HepG2 (cell line): Measurements from ENCODE around the gene KCTD18. TPM values are rescaled to one million over a fixed set of nuclear protein-coding genes. Genes with fewer than 3 reads are reported as not detected.

Source experiments
- ATAC-seq: fragments of 200-7000 bp; cut with Tn5 transposase; 3 replicates; pipeline ENCODE4 v1.9.1; 2020; ENCODE audit warnings: mild to moderate bottlenecking, moderate library complexity
- BruUV-seq: library from RNA; stranded (reverse); fragments of 400-500 nt; replicated peaks from 2 replicates; lab custom pipeline; 2021; lab: Mats Ljungman, UMichigan
- CTCF ChIA-PET: fragments of 300-600 bp; formaldehyde crosslinking; extraction: SDS; loops from one replicate; lab custom pipeline; 2021; ENCODE audit warnings: low total read pairs, inconsistent platforms, low intra/inter-chr PET ratio; lab: Yijun Ruan, JAX
- POLR2A ChIA-PET: fragments of 350-600 bp; sonication (Branson Sonifier 250); formaldehyde crosslinking; loops from one replicate; lab custom pipeline; 2020; ENCODE audit warnings: antibody characterized with exemption, inconsistent platforms; lab: Yijun Ruan, JAX
- DNase-seq: peaks from one replicate; pipeline ENCODE4 v3.0.0-alpha.2; 2015; ENCODE audit warnings: low spot score
- FAIRE-seq: peaks from 3 replicates; lab custom pipeline; 2011; peaks lifted over from hg19 to GRCh38; lab: Jason Lieb, UNC
- H2AFZ ChIP-seq: one replicate; pipeline ENCODE4 v1.6.1; 2011; ENCODE audit warnings: low read length, inconsistent platforms
- H3K27ac ChIP-seq: fragments of 300-600 bp; 3 replicates; pipeline ENCODE4 v1.8.0; 2011; ENCODE audit warnings: mixed run types, mild to moderate bottlenecking, mixed read lengths, low read length, inconsistent platforms; ENCODE audit not compliant: insufficient read depth; ENCODE audit errors: extremely low read length
- H3K27me3 ChIP-seq, 2 experiments: fragments of 200-600 bp in 1 of 2; 2 replicates in 1 of 2; 3 replicates in 1 of 2; pipeline versions ENCODE4 v1.6.0 to v1.8.0; 2011; ENCODE audit warnings: low read length in 2 of 2, mild to moderate bottlenecking in 2 of 2, moderate library complexity in 2 of 2, inconsistent platforms in 1 of 2; ENCODE audit not compliant: insufficient read depth in 2 of 2, control insufficient read depth in 1 of 2
- H3K36me3 ChIP-seq, 2 experiments: fragments of 200-600 bp in 1 of 2; replicated peaks in 1 of 2; 2 replicates in 1 of 2; 3 replicates in 1 of 2; pipeline versions ENCODE4 v1.5.1 to v1.8.0; 2011; ENCODE audit warnings: low read length in 2 of 2, inconsistent platforms in 1 of 2; ENCODE audit not compliant: insufficient read depth in 2 of 2, control insufficient read depth in 1 of 2
- H3K4me1 ChIP-seq: 2 replicates; pipeline ENCODE4 v1.5.1; 2012; ENCODE audit warnings: low read length, inconsistent platforms; ENCODE audit not compliant: insufficient read depth
- H3K4me2 ChIP-seq: 2 replicates; pipeline ENCODE4 v1.6.0; 2011; ENCODE audit warnings: low read depth, low read length, inconsistent platforms
- H3K4me3 ChIP-seq, 3 experiments: fragments of 200-600 bp in 1 of 3; sonication (generic), shearing (Covaris generic) in 1 of 3; replicated peaks in 1 of 3; 2 replicates each; pipeline ENCODE4 v1.5.1; 2011 to 2016; ENCODE audit warnings: low read length in 3 of 3, inconsistent platforms in 2 of 3, low read depth in 2 of 3, mild to moderate bottlenecking in 2 of 3, control low read depth in 1 of 3, mixed read lengths in 1 of 3; ENCODE audit not compliant: insufficient read depth in 1 of 3
- H3K79me2 ChIP-seq: one replicate; pipeline ENCODE4 v1.6.1; 2011; ENCODE audit warnings: low read length, inconsistent platforms; ENCODE audit not compliant: insufficient read depth
- H3K9ac ChIP-seq: 2 replicates; pipeline ENCODE4 v1.6.0; 2011; ENCODE audit warnings: mild to moderate bottlenecking, low read depth, low read length, inconsistent platforms; ENCODE audit not compliant: insufficient read depth
- H3K9me3 ChIP-seq: 2 replicates; pipeline ENCODE4 v1.5.1; 2012; ENCODE audit warnings: mild to moderate bottlenecking, low read length
- H4K20me1 ChIP-seq: 2 replicates; pipeline ENCODE4 v1.6.0; 2011; ENCODE audit warnings: inconsistent platforms, mild to moderate bottlenecking, low read length, moderate library complexity; ENCODE audit not compliant: insufficient read depth
- CTCF ChIP-seq: sonication (generic); formaldehyde crosslinking; IDR thresholded peaks from 2 replicates; pipeline ENCODE4 v1.5.0; 2020; ENCODE audit warnings: mild to moderate bottlenecking, missing genetic modification reagents, moderate library complexity
- MIXL1 ChIP-seq: IDR thresholded peaks from 2 replicates; pipeline ENCODE4 v1.6.1; 2016
- PATZ1 ChIP-seq: sonication (generic); formaldehyde crosslinking; IDR thresholded peaks from 2 replicates; pipeline ENCODE4 v1.4.0; 2020; ENCODE audit warnings: missing genetic modification reagents
- POLR2G ChIP-seq: fragments of 200-400 bp; formaldehyde crosslinking; IDR thresholded peaks from 2 replicates; pipeline ENCODE4 v1.6.1; 2018; ENCODE audit warnings: mild to moderate bottlenecking, low read depth, low read length, moderate library complexity
- REPIN1 ChIP-seq: sonication (generic); formaldehyde crosslinking; IDR thresholded peaks from 2 replicates; pipeline ENCODE4 v1.8.0; 2022; ENCODE audit warnings: missing genetic modification reagents, low read depth, mild to moderate bottlenecking, borderline replicate concordance
- ZNF484 ChIP-seq: sonication (generic); formaldehyde crosslinking; IDR thresholded peaks from 2 replicates; pipeline ENCODE4 v1.5.1; 2020; ENCODE audit warnings: mild to moderate bottlenecking, low read depth, missing genetic modification reagents, borderline replicate concordance
- WGBS: methylation state at CpG from one replicate; pipeline ENCODE4 v1.1.6; 2017; ENCODE audit warnings: low lambda C conversion rate; 5-methylcytosine and 5-hydroxymethylcytosine counted together
- in situ Hi-C: cut with HindIII; loops from 2 replicates; pipeline ENCODE4 v1.10.0; 2017; ENCODE audit warnings: low pct_unique_long_range_greater_than_20kb; ENCODE audit not compliant: extremely low pct_ligation_motif_present
- intact Hi-C: fragments of 100-400 bp; cut with micrococcal nuclease; formaldehyde crosslinking; loops from one replicate; pipeline ENCODE4 v1.10.0; 2022; ENCODE audit not compliant: unreplicated experiment
- polyA plus RNA-seq, 8 experiments: library from polyadenylated mRNA; depleted of rRNA in 3 of 8; stranded (reverse) in 7 of 8; unstranded in 1 of 8; fragments of >200 nt; fragmentation: Illumina TruSeq in 4 of 8; extraction: Trizol in 4 of 8; gene quantifications; 2 replicates each; pipeline versions ENCODE4 v1.2.1 to v1.2.3, GENCODE V29; 2011 to 2016; ENCODE audit warnings: low read depth in 4 of 8, missing spikeins in 1 of 8, mixed read lengths in 1 of 8; ENCODE audit not compliant: insufficient read depth in 1 of 8
- total RNA-seq, 5 experiments: library from RNA; depleted of rRNA; stranded (reverse); fragments of >200 nt; fragmentation: Illumina TruSeq; extraction: Trizol; gene quantifications; 2 replicates each; pipeline ENCODE4 v1.2.3, GENCODE V29; 2016; ENCODE audit warnings: low read depth in 1 of 5

Gene KCTD18
- total and polyA plus RNA-seq, 2 of the 13 experiments (the other 11 are each of a cell fraction or from before 2014, with no cell fraction given) = 2.2 to 7.1 TPM

GRCh38 chr2:200446612-200447011 is 63.3 kb downstream of the KCTD18 start (continued):
- no peak for TF ChIP-seq ZNF484 (CRISPR knock-in tag)
- TF ChIP-seq PATZ1 (CRISPR knock-in tag) = no peak
- no peak for TF ChIP-seq POLR2G

GRCh38 chr2:200445284-200445683 is 64.6 kb downstream of the KCTD18 start:
- FAIRE-seq (no peak), DNase-seq (no peak)
- in situ Hi-C loops (no loop called here), intact Hi-C loops (no loop called here)
- Histone ChIP-seq H3K79me2 (no peaks in the 10 kb centered on the region), H3K27me3 (no peaks in the 10 kb centered on the region), H3K27ac (no peak overlapping the region), H3K9me3 (no peaks in the 10 kb centered on the region), H3K4me2 (no peak overlapping the region), H3K4me1 (no peaks in the 10 kb centered on the region), H2AFZ (no peak overlapping the region), H3K36me3 (peaks cover 29 to 89% of the 10 kb centered on the region in 2 experiments), H3K4me3 (no peak overlapping the region), H4K20me1 (no peaks in the 10 kb centered on the region)
- BruUV-seq = no TSS peak
- WGBS = 100% methylated on average over 1 of the region's 1 CpG
- CTCF ChIA-PET = no interaction called here
- no peak for TF ChIP-seq MIXL1 (CRISPR knock-in tag)
- 0 out of 2 replicates have a peak, but pooled peaks have one; percentile 7 for TF ChIP-seq CTCF
- no peak for TF ChIP-seq REPIN1 (CRISPR knock-in tag)
- TF ChIP-seq, all 625 proteins: peak for 1
- no peak for ATAC-seq
- H3K9ac ChIP-seq = no peak overlapping the region
- POLR2A ChIA-PET = no interaction called here
